ACC112 (cell line): Measurements from ENCODE around the gene SETD4.

Source experiments
- H2AFZ ChIP-seq: fragments of 200-600 bp; sonication (generic); one replicate; pipeline ENCODE4 v1.6.0; 2017; ENCODE audit warnings: antibody characterized with exemption, low read length; ENCODE audit not compliant: unreplicated experiment
- H3K27ac ChIP-seq: fragments of 200-600 bp; sonication (generic); 2 replicates; pipeline ENCODE4 v1.5.1; 2014; ENCODE audit warnings: low read depth, mild to moderate bottlenecking, antibody characterized with exemption, low read length, moderate library complexity
- H3K27me3 ChIP-seq: fragments of 200-600 bp; sonication (generic); 2 replicates; pipeline ENCODE4 v1.6.1; 2014; ENCODE audit warnings: mild to moderate bottlenecking, antibody characterized with exemption, low read length, moderate library complexity, mixed read lengths; ENCODE audit not compliant: insufficient read depth
- H3K36me3 ChIP-seq: fragments of 200-600 bp; sonication (generic); 2 replicates; pipeline ENCODE4 v1.6.1; 2016; ENCODE audit warnings: mild to moderate bottlenecking, antibody characterized with exemption, low read length, moderate library complexity, mixed read lengths; ENCODE audit not compliant: insufficient read depth
- H3K4me1 ChIP-seq: fragments of 200-600 bp; sonication (generic); one replicate; pipeline ENCODE4 v1.6.1; 2016; ENCODE audit warnings: low read length, mixed read lengths; ENCODE audit not compliant: insufficient read depth, unreplicated experiment, control insufficient read depth
- H3K4me3 ChIP-seq: fragments of 200-600 bp; sonication (generic); 2 replicates; pipeline ENCODE4 v1.5.1; 2014; ENCODE audit warnings: mild to moderate bottlenecking, low read depth, low read length
- H3K79me2 ChIP-seq: fragments of 200-600 bp; sonication (generic); one replicate; pipeline ENCODE4 v1.6.0; 2016; ENCODE audit warnings: low read length; ENCODE audit not compliant: control insufficient read depth, unreplicated experiment, insufficient read depth

Gene SETD4

DNA sequence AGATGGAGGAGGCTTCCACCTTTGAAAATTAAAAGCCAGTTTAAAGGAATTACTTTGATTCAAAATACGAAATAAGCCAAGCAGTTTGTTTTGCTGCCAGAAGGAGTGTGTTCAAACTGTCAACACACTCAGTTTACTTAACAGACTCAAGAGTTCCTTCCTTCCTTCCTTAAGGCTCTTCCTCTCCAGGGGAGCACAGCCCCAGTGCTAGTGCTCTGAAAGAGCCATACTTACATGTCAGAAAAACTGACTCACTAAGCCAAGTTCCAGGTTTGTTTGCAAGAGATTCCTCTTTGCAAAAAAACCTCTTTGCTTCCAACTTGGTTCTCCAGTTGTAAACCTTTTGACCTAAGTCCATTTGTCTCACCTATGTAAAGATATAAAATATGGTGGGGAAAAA lies 14.3 kb downstream of the SETD4 start:
- H3K4me1 ChIP-seq = no peaks in the 10 kb centered on the region
- H3K27ac ChIP-seq = no peak overlapping the region
- no peaks in the 10 kb centered on the region for H3K79me2 ChIP-seq
- H3K27me3 ChIP-seq = no peaks in the 10 kb centered on the region
- H2AFZ ChIP-seq = no peak overlapping the region
- H3K36me3 ChIP-seq = peaks cover 10% of the 10 kb centered on the region; the same call in 1 of the 2 replicates
- H3K4me3 ChIP-seq = no peak overlapping the region

DNA sequence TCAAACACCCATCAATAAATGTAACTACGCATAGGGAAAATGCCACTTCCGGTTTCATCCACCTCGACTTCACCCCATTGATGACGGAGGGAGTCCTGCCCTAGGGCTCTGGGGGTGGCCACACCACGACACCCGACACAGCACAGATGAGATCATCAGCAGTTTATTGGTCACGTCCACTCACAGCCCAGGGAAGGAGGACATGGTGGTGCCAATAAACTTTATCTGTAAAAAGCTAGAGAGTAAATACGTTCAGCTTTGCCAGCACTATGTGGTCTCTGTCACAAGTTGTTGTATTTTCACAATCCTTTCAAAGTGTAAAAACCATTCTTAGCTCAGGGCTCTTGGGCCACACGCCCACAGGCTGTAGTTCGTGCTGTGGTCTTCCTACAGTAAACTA lies 16.3 kb downstream of the SETD4 start:
- H3K4me3 ChIP-seq = no peak overlapping the region
- no peak overlapping the region for H2AFZ ChIP-seq
- H3K36me3 ChIP-seq = peaks cover 7% of the 10 kb centered on the region; the same call in 1 of the 2 replicates
- H3K79me2 ChIP-seq = no peaks in the 10 kb centered on the region
- no peak overlapping the region for H3K27ac ChIP-seq
- H3K4me1 ChIP-seq = no peaks in the 10 kb centered on the region
- H3K27me3 ChIP-seq = no peaks in the 10 kb centered on the region

DNA sequence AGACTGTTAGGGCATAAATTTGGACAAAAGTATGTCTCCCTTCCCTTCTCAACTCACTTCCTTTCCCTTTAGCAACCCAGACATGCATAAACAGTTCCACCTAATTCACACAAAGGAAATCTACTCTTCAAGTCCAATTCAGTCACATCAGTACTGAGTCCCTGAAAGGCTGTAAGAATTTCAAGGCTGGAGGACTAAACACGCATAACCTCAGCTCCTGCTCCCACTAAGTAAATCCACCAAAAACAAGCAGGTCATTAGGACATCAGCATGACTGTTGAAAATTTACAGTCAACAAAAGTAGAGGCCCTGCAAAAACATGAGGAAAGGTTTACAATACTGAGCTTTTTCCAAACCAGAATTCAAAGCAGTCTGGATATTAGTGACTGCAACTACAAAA lies 18.4 kb downstream of the SETD4 start:
- no peak overlapping the region for H2AFZ ChIP-seq
- H3K79me2 ChIP-seq = no peaks in the 10 kb centered on the region
- H3K27me3 ChIP-seq = no peaks in the 10 kb centered on the region
- no peak overlapping the region for H3K27ac ChIP-seq
- peaks cover 7% of the 10 kb centered on the region; the same call in 1 of the 2 replicates for H3K36me3 ChIP-seq
- H3K4me3 ChIP-seq = no peak overlapping the region
- H3K4me1 ChIP-seq = no peaks in the 10 kb centered on the region

DNA sequence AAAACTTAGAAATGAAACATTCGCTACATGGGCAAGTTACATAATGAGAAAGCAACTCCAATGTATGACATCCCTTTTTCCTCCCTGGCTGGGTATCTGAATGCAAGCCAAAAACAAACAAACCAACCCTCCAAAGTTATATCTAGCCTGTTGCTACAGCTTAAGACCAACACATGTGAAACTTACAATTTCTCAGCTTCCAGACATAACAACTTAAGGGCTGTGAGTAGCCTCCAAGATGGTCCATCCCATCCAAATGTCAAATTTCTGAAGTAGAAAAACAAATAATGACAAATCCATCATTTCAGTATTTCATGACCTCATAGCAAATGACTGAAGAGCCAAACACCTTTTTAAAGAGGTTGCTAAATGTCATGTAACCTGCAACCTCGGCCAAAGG lies 19.9 kb downstream of the SETD4 start:
- H3K27ac ChIP-seq = no peak overlapping the region
- H3K4me3 ChIP-seq = no peak overlapping the region
- no peak overlapping the region for H2AFZ ChIP-seq
- no peaks in the 10 kb centered on the region for H3K79me2 ChIP-seq
- no peaks in the 10 kb centered on the region for H3K27me3 ChIP-seq
- peaks cover 7% of the 10 kb centered on the region; the same call in 1 of the 2 replicates for H3K36me3 ChIP-seq
- no peaks in the 10 kb centered on the region for H3K4me1 ChIP-seq

DNA sequence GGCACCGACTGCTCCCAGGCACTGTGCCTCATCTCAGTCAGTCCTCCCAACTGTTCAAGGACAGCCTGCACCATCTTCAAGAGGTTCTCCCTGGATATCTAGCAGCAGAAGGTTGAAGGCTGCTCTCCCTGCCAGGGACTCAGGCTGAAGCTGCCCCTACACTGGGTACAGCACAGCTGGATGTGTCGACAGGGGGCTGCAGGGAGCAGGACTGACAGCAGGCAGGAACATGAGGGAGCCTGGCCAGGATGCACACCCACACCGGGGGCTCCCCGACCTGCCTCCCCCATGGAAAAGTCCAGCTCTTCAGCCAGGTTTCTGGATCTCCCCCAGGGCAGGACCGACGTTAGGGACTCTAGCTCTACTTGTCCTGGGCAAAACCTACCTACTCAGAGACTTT lies 20.5 kb downstream of the SETD4 start:
- Histone ChIP-seq H3K36me3 (peaks cover 7% of the 10 kb centered on the region; the same call in 1 of the 2 replicates), H3K4me1 (no peaks in the 10 kb centered on the region), H3K4me3 (no peak overlapping the region), H3K27me3 (no peaks in the 10 kb centered on the region), H2AFZ (no peak overlapping the region), H3K79me2 (no peaks in the 10 kb centered on the region), H3K27ac (no peak overlapping the region)

DNA sequence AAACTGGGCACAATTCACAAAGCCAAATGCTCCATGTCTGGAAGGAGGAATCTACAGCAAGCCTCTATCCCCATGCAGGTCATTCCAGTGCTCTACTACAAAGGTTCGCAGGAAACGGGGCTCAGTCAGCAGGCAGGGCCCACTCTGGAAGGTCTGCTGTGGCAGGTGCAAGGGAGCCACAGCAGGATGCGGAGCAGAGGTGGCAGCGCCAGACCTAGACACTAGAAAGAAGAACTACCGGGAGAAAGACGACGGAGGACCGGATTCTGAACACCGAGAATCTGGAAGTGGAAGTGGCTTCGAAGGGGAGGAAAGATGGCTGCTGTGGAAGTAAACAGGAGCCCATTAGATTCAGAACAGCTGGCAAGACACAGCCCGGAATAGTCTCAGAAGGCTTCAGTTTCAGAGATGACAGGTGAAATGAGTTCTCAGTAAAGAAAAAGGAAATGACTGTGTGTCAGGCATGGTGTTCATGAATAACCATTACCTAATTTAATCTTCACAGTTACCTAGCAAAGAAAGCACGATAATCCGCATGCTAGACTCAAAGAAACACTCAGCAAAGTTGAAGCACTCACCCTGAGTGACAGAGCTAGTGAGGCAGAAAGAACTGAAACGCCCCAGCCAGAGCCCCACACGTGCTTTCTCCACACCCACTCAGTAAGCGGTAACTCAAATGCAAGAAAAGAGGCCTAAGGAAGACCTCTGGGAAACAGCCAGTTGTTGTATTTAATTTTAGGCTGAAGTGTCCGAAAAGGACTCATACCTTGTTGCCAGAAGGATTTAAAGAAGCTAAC lies 21.4 kb downstream of the SETD4 start:
- Histone ChIP-seq H3K27me3 (no peaks in the 10 kb centered on the region), H2AFZ (no peak overlapping the region), H3K36me3 (peaks cover 5% of the 10 kb centered on the region; the same call in 1 of the 2 replicates), H3K4me1 (no peaks in the 10 kb centered on the region), H3K4me3 (no peak overlapping the region), H3K27ac (no peak overlapping the region), H3K79me2 (no peaks in the 10 kb centered on the region)

DNA sequence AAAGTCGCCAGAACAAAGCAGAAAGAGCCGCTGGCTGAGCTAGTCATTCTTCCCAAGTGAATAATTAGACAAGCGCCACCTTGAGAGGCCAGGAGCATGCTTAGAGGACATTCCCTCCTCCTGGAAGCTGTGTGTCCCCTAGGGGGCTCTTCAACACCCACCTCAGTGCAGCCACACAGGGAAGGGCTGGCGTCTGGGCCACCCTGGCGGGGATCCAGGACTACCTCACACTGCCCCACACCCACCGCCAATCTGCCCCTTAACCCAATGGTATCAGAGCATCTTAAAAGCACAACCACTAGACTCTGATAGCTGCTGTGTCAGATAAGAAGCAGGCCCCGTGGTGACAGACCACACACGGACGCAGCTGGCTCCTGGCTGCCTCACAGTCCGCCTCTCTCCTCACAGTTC lies 24.9 kb downstream of the SETD4 start:
- H3K36me3 ChIP-seq = no peaks in the 10 kb centered on the region; the same call in 1 of the 2 replicates
- H3K79me2 ChIP-seq = no peaks in the 10 kb centered on the region
- no peak overlapping the region for H3K4me3 ChIP-seq
- no peaks in the 10 kb centered on the region for H3K27me3 ChIP-seq
- H3K4me1 ChIP-seq = no peaks in the 10 kb centered on the region
- no peak overlapping the region for H2AFZ ChIP-seq
- no peak overlapping the region for H3K27ac ChIP-seq

DNA sequence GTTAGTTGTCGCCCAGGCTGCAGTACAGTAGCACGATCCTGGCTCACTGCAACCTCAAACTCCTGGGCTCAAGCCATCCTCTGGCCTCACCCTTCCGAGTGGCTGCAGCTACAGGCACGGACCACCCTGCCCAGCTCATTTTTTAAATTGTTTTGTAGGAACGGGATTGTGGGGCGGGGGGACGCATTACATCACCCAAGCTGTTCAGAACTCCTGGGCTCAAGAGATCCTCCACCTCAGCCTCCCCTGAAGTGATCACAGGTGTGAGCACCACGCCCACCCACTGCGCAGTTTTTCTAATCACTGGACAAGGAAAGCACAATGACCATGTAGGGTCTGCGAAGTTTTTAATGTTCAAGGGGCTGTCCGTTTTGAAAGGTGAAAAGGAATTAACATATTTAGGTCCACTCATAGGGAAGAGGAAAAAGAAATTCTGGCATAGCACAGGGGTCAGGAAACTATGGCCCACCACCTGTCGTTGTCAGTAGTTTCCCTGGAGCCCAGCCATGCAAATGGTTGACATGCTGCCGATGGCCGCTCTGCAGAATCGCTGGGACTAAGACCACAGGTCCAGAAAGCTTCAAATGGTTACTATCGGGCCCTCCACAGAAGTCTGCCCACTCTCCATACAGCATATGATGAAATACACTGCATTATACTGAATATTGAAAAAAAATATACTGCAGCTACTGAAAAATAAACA lies 26.0 kb downstream of the SETD4 start:
- Histone ChIP-seq H3K36me3 (no peaks in the 10 kb centered on the region), H3K27me3 (no peaks in the 10 kb centered on the region), H3K27ac (no peak overlapping the region)

DNA sequence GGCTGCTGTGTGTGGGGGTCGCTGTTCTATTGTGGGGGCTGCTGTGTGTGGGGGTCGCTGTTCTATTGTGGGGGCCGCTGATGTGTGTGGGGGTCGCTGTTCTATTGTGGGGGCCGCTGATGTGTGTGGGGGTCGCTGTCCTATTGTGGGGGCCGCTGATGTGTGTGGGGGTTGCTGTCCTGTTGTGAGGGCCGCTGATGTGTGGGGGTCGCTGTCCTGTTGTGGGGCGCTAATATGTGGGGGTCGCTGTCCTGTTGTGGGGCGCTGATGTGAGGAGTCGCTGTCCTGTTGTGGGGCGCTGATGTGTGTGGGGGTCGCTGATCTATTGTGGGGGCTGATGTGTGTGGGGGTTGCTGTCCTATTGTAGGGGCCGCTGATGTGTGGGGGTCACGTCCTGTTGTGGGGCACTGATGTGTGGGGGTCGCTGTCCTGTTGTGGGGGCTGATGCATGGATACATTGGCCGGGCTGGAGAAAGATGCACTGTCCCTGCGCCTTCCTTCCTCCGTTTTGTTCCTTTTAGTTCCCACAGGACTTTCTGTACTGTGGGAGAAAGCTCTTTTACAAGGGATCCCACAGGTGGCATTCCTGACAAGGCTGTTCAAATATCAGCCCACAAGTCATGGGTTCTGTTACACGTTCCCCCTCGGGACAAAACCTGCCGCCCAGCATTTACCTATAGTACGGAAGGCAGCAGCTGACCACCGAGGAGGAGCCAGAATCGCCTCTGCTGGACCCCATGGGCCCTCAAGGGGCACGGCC lies 27.5 kb downstream of the SETD4 start:
- Histone ChIP-seq H3K79me2 (no peaks in the 10 kb centered on the region), H3K27ac (no peak overlapping the region), H2AFZ (no peak overlapping the region), H3K27me3 (no peaks in the 10 kb centered on the region), H3K36me3 (no peaks in the 10 kb centered on the region), H3K4me1 (no peaks in the 10 kb centered on the region), H3K4me3 (no peak overlapping the region)

More for the DNA sequence above, 26.0 kb downstream of the SETD4 start:
- H3K4me1 ChIP-seq = no peaks in the 10 kb centered on the region
- no peak overlapping the region for H2AFZ ChIP-seq
- H3K79me2 ChIP-seq = no peaks in the 10 kb centered on the region
- no peak overlapping the region for H3K4me3 ChIP-seq

DNA sequence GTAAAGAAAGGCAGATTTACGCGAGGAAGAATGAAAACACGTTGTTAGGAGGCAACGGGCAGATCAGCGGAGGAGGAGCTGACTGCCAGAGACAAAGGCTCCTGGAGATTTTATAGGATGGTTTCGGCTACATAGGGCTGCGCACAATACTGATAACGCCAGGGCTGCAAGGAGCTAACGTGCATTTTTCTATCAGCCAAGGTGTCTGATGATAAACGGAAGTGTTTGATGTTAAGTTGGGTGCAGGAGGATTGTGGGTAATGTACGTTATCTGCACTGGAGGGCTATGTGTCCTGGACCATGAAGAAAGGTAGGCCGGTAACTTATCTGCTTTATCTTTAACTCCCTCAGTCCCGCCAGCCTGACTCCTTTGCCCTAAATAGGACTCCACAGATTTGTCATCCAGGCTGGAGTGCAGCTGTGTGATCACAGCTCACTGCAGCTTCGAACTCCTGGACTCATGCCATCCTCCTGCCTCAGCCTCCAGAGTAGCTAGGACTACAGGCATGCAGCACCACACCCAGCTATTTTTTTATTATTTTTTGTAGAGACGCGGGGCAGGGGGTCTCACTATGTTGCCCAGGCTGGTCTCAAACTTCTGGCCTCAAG lies 29.6 kb downstream of the SETD4 start:
- H3K4me3 ChIP-seq = no peak overlapping the region
- H3K27me3 ChIP-seq = no peaks in the 10 kb centered on the region
- no peak overlapping the region for H3K27ac ChIP-seq
- H2AFZ ChIP-seq = no peak overlapping the region
- H3K4me1 ChIP-seq = peaks cover 9% of the 10 kb centered on the region
- H3K36me3 ChIP-seq = no peaks in the 10 kb centered on the region
- H3K79me2 ChIP-seq = no peaks in the 10 kb centered on the region
